ENCODE measurements around the gene ARF5.
A peak's percentile ranks its signal among the peaks of the same experiment; 100 is the strongest.

Gene ARF5

DNA sequence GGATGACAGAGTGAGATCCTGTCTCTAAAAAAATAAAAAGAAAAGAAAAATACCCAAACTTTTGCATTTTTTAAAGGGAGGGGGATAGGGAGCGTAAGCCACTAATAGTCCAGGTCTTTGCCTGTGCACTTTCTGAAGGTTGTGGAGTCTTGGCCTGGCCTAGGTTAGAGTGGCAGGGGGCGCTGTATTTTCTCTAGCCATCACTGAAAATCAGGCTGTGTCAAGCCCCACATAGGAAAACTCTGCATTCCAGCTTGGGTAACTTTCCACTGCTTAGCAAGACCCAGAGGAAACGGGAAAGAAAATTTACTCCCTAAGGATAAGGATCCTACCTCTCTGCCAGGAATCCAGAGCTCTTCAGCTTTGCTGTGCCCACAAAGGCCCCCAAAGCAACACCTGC, 40.2 kb downstream of the ARF5 start:
- DNase-seq (ENCODE audit: low read depth) = peak; percentile 24
- no peak overlapping the region for H3K4me3 ChIP-seq (ENCODE audit: low read depth, low read length)
- TF ChIP-seq POLR2A (IDR thresholded peaks at IDR 0.05; ENCODE audit: extremely low read depth, insufficient read length) = no peak
- TF ChIP-seq, protein P1, sequence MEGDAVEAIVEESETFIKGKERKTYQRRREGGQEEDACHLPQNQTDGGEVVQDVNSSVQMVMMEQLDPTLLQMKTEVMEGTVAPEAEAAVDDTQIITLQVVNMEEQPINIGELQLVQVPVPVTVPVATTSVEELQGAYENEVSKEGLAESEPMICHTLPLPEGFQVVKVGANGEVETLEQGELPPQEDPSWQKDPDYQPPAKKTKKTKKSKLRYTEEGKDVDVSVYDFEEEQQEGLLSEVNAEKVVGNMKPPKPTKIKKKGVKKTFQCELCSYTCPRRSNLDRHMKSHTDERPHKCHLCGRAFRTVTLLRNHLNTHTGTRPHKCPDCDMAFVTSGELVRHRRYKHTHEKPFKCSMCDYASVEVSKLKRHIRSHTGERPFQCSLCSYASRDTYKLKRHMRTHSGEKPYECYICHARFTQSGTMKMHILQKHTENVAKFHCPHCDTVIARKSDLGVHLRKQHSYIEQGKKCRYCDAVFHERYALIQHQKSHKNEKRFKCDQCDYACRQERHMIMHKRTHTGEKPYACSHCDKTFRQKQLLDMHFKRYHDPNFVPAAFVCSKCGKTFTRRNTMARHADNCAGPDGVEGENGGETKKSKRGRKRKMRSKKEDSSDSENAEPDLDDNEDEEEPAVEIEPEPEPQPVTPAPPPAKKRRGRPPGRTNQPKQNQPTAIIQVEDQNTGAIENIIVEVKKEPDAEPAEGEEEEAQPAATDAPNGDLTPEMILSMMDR (IDR thresholded peaks at IDR 0.05; ENCODE audit: low read depth, low read length) = peak; percentile 47

DNA sequence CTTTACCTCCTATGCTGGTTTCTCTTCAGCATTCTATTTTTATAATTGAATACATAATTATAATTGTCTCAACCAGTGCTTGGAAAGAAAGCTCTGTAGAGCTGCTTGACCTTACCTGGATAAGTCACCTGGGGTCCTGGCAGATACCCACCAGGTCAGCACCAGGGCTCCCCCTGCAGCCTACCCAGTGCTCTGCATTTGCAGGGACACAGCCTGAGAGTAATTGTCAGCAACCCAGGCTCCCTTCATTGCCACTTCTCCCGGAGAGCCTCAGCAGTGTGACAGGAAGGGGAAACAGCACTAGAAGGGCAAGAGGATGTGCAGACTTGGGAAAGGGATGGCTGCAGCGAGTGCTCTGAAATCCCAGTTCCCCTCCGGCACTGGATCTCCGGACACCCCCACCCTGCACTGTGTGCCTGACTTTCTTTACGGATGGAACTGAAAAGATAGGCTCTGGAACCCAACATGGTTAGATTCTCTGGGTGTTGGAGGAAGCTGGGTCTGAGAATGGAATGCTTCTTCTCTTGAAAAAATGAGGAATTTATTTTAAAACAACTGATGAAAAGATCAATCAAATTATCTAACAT, 41.1 kb downstream of the ARF5 start:
- TF ChIP-seq MYC (IDR thresholded peaks at IDR 0.05; ENCODE audit: low read depth, low read length) = no peak
- no peak for TF ChIP-seq POLR2A (IDR thresholded peaks at IDR 0.05; ENCODE audit: extremely low read depth, insufficient read length)
- TF ChIP-seq, protein P1 (IDR thresholded peaks at IDR 0.05; ENCODE audit: low read depth, low read length) = peak; percentile 91
- TF ChIP-seq, protein P2, sequence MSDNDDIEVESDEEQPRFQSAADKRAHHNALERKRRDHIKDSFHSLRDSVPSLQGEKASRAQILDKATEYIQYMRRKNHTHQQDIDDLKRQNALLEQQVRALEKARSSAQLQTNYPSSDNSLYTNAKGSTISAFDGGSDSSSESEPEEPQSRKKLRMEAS (IDR thresholded peaks at IDR 0.05; ENCODE audit: low read depth, low read length) = no peak
- DNase-seq (ENCODE audit: low read depth) = peak; percentile 53
- H3K4me3 ChIP-seq (ENCODE audit: low read depth, low read length) = no peak overlapping the region

DNA sequence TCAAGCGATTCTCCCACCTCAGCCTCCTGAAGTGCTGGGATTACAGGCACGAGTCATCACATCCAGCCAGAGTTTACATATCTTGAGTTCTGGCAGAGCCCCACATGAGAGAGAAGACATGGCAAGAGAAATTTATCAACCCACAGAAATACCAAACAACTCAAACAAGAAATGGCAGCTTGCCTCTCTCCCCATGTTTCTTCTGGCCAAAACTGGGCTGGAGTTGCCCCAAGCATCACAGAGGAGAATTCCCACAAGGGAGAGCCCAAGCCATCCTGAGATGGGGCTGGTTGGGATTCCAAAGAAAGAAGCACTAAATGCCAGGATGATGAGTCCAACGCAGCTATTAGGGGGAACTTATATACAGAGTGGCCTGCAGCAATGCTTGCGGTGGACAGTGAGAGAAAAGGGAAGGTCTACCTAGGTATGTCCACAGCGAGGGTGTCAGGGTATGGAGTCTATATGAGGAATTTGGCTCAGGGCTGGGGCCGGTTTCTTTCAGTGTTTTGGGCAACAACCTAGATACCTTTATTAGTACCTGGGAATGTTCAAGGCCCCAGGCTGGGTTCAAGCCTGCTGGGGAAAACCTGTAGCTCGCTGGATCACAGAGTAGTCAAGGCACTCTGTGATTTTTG, 44.2 kb downstream of the ARF5 start:
- no peak overlapping the region for H3K4me3 ChIP-seq (ENCODE audit: low read depth, low read length)
- TF ChIP-seq, protein P1 (IDR thresholded peaks at IDR 0.05; ENCODE audit: low read depth, low read length) = no peak
- TF ChIP-seq POLR2A (IDR thresholded peaks at IDR 0.05; ENCODE audit: extremely low read depth, insufficient read length) (no peak), MYC (IDR thresholded peaks at IDR 0.05; ENCODE audit: low read depth, low read length) (no peak)
- TF ChIP-seq, protein P2 (IDR thresholded peaks at IDR 0.05; ENCODE audit: low read depth, low read length) = no peak

DNA sequence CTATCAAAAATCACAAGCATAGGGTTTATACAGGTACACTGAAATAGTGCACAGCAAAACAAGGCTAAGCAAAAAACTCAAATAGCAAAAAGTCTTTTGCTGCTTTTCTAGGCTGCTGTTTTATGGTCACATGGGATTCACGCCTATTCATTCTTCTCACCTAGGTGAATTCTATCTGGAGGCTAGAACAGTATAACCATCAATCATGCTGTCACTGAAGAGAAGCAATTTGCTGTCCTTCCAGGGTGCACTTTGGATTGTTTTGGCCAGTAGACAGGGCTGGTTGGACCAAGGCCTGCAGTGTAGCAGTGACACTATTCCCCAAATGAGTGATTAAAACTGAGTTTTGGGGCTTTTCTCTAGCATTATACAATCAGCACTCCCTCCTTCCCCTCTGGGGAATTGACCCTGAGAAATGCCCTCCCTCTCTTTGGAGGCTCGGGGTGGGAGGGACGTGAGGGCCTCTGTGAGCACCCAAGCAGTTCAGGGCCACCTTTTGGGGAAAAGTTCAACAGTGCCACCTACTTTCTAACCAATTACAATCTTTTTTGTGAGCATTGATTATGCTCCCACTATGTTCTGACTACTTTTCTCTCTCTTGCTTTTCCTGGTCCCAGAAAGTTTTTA, 47.6 kb downstream of the ARF5 start:
- TF ChIP-seq POLR2A (IDR thresholded peaks at IDR 0.05; ENCODE audit: extremely low read depth, insufficient read length) (no peak), MYC (IDR thresholded peaks at IDR 0.05; ENCODE audit: low read depth, low read length) (no peak)
- TF ChIP-seq, protein P1 (IDR thresholded peaks at IDR 0.05; ENCODE audit: low read depth, low read length) = no peak
- TF ChIP-seq, protein P2 (IDR thresholded peaks at IDR 0.05; ENCODE audit: low read depth, low read length) = no peak
- peak; percentile 79 for DNase-seq (ENCODE audit: low read depth)
- H3K4me3 ChIP-seq (ENCODE audit: low read depth, low read length) = no peak overlapping the region

More for the DNA sequence above, 44.2 kb downstream of the ARF5 start:
- DNase-seq (ENCODE audit: low read depth) = no peak

DNA sequence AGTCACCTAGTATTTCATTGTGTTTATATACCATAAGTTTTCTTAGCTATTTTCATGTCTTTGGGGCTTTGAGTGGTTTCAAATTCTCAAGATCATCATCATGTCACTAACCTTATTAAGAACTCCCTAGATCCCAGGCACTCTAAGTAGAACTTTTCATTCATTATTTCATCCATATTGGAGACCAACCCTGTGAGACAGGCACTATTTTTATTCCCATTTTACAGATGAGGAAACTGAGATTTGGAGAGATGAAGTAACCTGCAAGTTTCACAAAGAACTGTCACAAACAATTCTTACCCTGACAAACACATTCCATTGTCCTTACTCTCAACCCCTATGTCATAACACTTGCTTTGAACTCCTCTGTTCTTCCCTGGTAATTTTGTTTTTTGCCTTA, 50.0 kb downstream of the ARF5 start:
- no peak for TF ChIP-seq MYC (IDR thresholded peaks at IDR 0.05; ENCODE audit: low read depth, low read length)
- TF ChIP-seq, protein P2 (IDR thresholded peaks at IDR 0.05; ENCODE audit: low read depth, low read length) = no peak
- TF ChIP-seq, protein P1 (IDR thresholded peaks at IDR 0.05; ENCODE audit: low read depth, low read length) = no peak
- no peak for TF ChIP-seq POLR2A (IDR thresholded peaks at IDR 0.05; ENCODE audit: extremely low read depth, insufficient read length)

More for the DNA sequence above, 50.0 kb downstream of the ARF5 start:
- no peak for DNase-seq (ENCODE audit: low read depth)
- H3K4me3 ChIP-seq (ENCODE audit: low read depth, low read length) = no peak overlapping the region

All from NB4 (cell line).